A673 (cell line): Measurements from ENCODE around the gene PJA2.

Experiments used
- CTCF ChIP-seq: fragments of 300-800, 200-600 bp; sonication (generic); conservative IDR thresholded peaks from 2 replicates; pipeline ENCODE4 v1.5.1; 2017; ENCODE audit warnings: low read depth, mild to moderate bottlenecking, antibody characterized with exemption, low read length, moderate library complexity, mixed read lengths
- EZH2 ChIP-seq: fragments of 200-600 bp; sonication (generic); IDR thresholded peaks from 2 replicates; pipeline ENCODE4 v1.6.1; 2017; ENCODE audit warnings: borderline replicate concordance, low read depth, mild to moderate bottlenecking, mixed read lengths, antibody characterized with exemption, low read length; ENCODE audit not compliant: poor library complexity, severe bottlenecking

- no peak for TF ChIP-seq EZH2
- no peak for TF ChIP-seq CTCF
Observed at GRCh38 chr5:109297900-109298299, 111.9 kb downstream of the PJA2 start.
